OCI-LY3 (cell line): ENCODE data around the gene GARIN5A.

ENCODE experiments used
- H2AFZ ChIP-seq: fragments of 200-600, 300-600 bp; shearing (Covaris generic); 2 replicates; pipeline ENCODE4 v1.6.0; 2014; ENCODE audit warnings: antibody characterized with exemption, low read depth, low read length
- H3K27ac ChIP-seq: fragments of 200-600, 300-600 bp; sonication (generic); 2 replicates; pipeline ENCODE4 v1.5.1; 2014; ENCODE audit warnings: mild to moderate bottlenecking, low read length, moderate library complexity, mixed read lengths
- H3K27me3 ChIP-seq: fragments of 200-600, 300-600 bp; sonication (generic); 2 replicates; pipeline ENCODE4 v1.6.1; 2014; ENCODE audit warnings: low read depth, low read length, mixed read lengths
- H3K36me3 ChIP-seq: fragments of 200-600, 300-600 bp; sonication (generic); replicated peaks from 2 replicates; pipeline ENCODE3; 2014; ENCODE audit warnings: low read depth, low read length, mixed read lengths
- H3K4me1 ChIP-seq: fragments of 300-600, 200-600 bp; sonication (generic); 2 replicates; pipeline ENCODE4 v1.6.1; 2014; ENCODE audit warnings: low read length, mixed read lengths
- H3K4me2 ChIP-seq: fragments of 200-600, 300-600 bp; sonication (generic); 2 replicates; pipeline ENCODE4 v1.6.1; 2014; ENCODE audit warnings: low read length, mixed read lengths
- H3K4me3 ChIP-seq: fragments of 300-600, 200-600 bp; sonication (generic); 2 replicates; pipeline ENCODE4 v1.5.1; 2014; ENCODE audit warnings: antibody characterized with exemption, mild to moderate bottlenecking, low read length, moderate library complexity
- H3K79me2 ChIP-seq: fragments of 300-600, 200-600 bp; shearing (Covaris generic); 2 replicates; pipeline ENCODE4 v1.6.1; 2014; ENCODE audit warnings: mild to moderate bottlenecking, low read length, mixed read lengths
- H3K9ac ChIP-seq: fragments of 300-600, 200-600 bp; shearing (Covaris generic); 2 replicates; pipeline ENCODE4 v1.6.0; 2014; ENCODE audit warnings: mild to moderate bottlenecking, low read length, moderate library complexity
- H3K9me3 ChIP-seq: fragments of 200-600, 300-600 bp; shearing (Covaris generic); 2 replicates; pipeline ENCODE4 v1.6.1; 2014; ENCODE audit warnings: low read length, mixed read lengths; ENCODE audit not compliant: insufficient read depth
- H4K20me1 ChIP-seq: fragments of 200-600, 300-600 bp; sonication (generic); 2 replicates; pipeline ENCODE4 v1.6.1; 2016; ENCODE audit warnings: low read length, mixed read lengths; ENCODE audit not compliant: insufficient read depth
- EZH2phosphoT487 ChIP-seq: fragments of 200-600 bp; shearing (Covaris generic); IDR thresholded peaks from 2 replicates; pipeline ENCODE4 v1.6.1; 2018; ENCODE audit warnings: antibody characterized with exemption, mixed run types, low read depth
- TF ChIP-seq, protein P1 (sequence below): fragments of 200-600, 300-600 bp; sonication (generic); IDR thresholded peaks from 2 replicates; pipeline ENCODE4 v1.5.1; 2014; ENCODE audit warnings: antibody characterized with exemption, low read length, low read depth

GARIN5A gene

DNA sequence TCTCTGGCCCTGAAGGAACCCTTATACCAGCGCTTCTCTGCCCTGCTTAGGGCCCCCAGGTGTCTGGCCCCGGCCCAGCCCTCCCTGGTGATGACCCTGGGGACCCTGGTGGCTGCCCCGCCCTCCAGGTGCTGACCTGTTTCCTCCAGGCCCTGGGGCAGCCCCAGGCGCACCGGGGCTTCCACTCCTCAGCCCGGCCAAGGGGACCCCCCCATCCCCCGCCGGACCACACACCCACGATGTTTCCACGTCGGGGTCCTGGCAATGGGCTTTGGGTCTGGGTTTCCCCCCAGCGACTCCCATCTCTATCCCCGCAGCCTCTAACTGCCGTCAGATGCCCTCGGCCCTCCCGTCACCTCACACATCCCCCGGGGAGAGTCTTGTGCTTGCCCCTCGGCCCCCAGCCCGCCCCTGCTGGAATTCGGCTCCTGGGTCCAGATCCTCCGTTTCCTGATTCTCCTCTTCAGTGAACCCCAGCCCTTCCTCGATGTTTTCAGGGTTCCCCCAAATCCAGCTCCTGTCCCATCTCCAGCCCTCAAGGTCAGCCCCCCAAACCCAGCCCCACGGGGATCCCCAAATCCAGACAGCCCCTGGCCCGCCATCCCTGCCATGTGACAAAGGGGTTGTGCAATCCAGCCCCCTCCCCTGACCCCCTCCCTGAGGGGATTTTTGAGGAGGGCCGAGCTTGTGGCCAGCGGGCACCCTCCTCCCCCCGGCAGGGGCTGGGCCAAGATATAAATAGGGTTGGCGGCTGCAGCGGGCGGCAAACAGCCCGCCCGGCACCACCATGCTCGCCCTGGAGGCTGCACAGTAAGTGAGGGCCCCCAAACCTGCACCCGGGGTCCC is 58.2 kb downstream of the GARIN5A start, which contains the start of gene SPIB:
Gene SPIB, plus strand, starts transcription at position 763 of the 846 bp plus-strand sequence. Its CDS starts 25 bp downstream, at position 788.
- peak within 1 kb of the TSS; percentile 94 for H3K4me2 ChIP-seq
- 0 out of 2 replicates have a peak, but pooled peaks cover 3% of the 10 kb centered on the region for H3K9me3 ChIP-seq
- peaks cover 30% of the 10 kb centered on the region for H4K20me1 ChIP-seq
- H3K4me1 ChIP-seq = peaks cover 77% of the 10 kb centered on the region
- peaks cover 47% of the 10 kb centered on the region for H3K79me2 ChIP-seq
- no peak for TF ChIP-seq EZH2phosphoT487
- TF ChIP-seq, protein P1, sequence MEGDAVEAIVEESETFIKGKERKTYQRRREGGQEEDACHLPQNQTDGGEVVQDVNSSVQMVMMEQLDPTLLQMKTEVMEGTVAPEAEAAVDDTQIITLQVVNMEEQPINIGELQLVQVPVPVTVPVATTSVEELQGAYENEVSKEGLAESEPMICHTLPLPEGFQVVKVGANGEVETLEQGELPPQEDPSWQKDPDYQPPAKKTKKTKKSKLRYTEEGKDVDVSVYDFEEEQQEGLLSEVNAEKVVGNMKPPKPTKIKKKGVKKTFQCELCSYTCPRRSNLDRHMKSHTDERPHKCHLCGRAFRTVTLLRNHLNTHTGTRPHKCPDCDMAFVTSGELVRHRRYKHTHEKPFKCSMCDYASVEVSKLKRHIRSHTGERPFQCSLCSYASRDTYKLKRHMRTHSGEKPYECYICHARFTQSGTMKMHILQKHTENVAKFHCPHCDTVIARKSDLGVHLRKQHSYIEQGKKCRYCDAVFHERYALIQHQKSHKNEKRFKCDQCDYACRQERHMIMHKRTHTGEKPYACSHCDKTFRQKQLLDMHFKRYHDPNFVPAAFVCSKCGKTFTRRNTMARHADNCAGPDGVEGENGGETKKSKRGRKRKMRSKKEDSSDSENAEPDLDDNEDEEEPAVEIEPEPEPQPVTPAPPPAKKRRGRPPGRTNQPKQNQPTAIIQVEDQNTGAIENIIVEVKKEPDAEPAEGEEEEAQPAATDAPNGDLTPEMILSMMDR = no peak
- no peak within 1 kb of the TSS for H2AFZ ChIP-seq
- peak within 1 kb of the TSS; percentile 91 for H3K27ac ChIP-seq
- H3K27me3 ChIP-seq = no peaks in the 10 kb centered on the region
- H3K4me3 ChIP-seq = peak within 1 kb of the TSS; percentile 91
- H3K9ac ChIP-seq = peak within 1 kb of the TSS; percentile 98
- peaks cover 51% of the 10 kb centered on the region for H3K36me3 ChIP-seq

DNA sequence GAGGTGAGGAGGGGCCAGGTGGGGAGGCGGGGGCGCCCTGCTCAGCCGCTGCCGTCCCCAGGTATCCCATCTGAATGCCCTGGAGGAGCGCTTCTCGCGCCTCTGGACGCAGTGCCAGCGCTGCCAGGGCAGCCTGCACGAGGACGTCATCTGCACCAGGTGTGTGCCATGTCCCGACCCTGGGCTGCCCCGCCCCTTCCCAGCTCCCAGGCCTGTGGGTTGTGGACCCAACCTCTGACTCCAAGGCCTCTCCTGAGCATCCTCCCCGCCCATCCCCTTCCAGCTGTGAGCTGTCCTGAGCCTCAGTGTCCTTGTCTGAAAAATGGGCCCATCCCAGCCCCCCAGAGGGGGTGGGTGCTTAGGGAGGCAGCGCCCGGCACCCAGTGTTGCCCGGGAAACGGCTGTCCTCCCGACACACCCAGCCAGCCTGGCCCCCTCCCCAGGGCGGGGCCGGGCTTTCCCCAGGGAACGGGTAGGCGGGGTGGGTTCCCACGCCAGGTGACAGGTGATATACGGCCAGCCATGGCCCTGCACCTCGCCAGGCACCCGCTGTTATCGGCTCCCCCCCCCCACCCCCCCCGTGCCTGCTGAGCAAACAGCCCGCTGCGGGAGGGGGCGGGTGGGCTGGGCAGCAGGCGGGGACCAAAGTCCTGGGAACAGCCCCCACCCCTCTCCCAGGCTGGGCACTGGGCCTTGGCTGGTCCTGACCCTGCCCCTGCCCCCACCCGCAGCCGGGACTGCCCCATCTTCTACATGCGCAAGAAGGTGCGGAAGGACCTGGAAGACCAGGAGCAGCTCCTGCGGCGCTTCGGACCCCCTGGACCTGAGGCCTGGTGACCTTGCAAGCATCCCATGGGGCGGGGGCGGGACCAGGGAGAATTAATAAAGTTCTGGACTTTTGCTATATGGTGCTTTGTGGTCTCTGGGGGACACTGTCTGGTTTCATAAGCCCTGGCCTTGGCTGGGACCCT is 59.3 kb downstream of the GARIN5A start:
- peak overlapping the region; percentile 98 for H3K9ac ChIP-seq
- no peaks in the 10 kb centered on the region for H3K27me3 ChIP-seq
- TF ChIP-seq, protein P1 = no peak
- peak overlapping the region; percentile 94 for H3K4me2 ChIP-seq
- peak overlapping the region; percentile 91 for H3K4me3 ChIP-seq
- peaks cover 39% of the 10 kb centered on the region for H3K79me2 ChIP-seq
- no peak overlapping the region for H2AFZ ChIP-seq
- peaks cover 20% of the 10 kb centered on the region for H4K20me1 ChIP-seq
- H3K27ac ChIP-seq = peak overlapping the region; percentile 91
- H3K36me3 ChIP-seq = peaks cover 51% of the 10 kb centered on the region
- H3K4me1 ChIP-seq = peaks cover 66% of the 10 kb centered on the region
- 0 out of 2 replicates have a peak, but pooled peaks cover 3% of the 10 kb centered on the region for H3K9me3 ChIP-seq
